SK-N-DZ (cell line): Measurements from ENCODE around the gene FCHO2.

Source experiments
- DNase-seq: peaks from one replicate; pipeline ENCODE4 v3.0.0-alpha.2; 2015; ENCODE audit warnings: low spot score

Gene FCHO2

DNA sequence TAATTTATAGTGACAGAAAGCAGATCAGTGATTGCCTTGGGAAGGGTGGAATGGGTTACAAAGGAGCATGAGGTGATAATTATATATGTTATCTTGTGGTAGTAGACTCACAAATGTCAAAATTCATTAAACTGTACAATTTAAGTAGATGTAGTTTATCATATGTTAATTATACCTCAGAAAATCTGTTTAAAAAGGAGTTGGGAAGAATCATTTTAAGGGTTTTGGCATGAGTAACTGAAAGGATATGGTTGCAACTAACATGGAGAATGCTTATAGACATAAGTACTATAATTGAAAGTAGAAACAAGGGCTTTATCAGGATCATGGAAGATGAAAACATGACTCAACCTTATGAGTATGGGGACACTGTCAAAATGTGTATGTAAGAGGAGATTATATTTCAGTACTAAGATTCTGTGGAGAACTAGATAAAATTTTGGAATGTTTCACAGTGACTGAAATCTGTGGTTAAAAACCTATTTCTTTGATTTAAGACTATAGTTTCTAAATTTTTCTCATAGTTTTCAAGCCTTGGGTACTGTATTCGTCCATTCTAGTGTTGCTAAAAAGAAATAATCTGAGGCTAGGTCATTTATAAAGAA lies 73.3 kb downstream of the FCHO2 start:
- DNase-seq, result no peak

GRCh38 chr5:73030531-73030930 lies 74.7 kb downstream of the FCHO2 start:
- no peak for DNase-seq

DNA sequence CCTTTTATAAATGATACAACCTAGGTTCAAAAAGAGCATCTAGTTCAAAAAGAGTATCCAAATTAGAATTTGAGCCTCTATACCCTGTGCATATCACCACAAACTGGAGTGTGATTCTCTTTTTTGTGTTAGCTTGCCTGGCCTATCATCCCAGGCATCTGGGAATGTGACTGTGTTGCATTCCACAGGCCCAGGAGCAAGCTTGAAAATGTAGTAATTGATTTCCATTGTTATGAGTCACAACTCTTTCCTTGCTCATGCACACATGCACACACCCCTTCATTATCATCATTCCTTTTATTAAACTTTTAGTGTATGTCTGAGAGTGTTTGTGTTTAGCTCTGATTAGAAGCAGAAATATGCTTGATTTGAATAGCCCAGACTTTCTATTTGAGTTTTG lies 75.2 kb downstream of the FCHO2 start:
- DNase-seq, result no peak

GRCh38 chr5:73031839-73032238 lies 76.0 kb downstream of the FCHO2 start:
- DNase-seq, result no peak

GRCh38 chr5:73032635-73033034 lies 76.8 kb downstream of the FCHO2 start:
- no peak for DNase-seq

DNA sequence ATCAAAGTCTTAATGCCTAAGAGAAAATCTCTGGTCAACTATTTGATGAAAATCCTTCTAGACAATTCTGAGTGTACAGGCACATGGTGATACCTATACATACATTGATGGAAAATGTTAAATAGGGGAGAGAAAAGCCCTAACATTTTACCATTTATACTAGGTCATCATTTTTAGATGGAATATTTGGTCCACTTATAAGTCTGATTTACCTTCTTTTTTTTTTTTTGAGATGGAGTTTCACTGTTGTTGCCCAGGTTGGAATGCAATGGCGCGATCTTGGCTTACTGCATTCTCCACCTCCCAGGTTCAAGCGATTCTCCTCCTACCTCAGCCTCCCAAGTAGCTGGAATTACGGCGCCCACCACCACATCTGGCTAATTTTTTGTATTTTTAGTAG lies 81.7 kb downstream of the FCHO2 start:
- DNase-seq, result no peak

DNA sequence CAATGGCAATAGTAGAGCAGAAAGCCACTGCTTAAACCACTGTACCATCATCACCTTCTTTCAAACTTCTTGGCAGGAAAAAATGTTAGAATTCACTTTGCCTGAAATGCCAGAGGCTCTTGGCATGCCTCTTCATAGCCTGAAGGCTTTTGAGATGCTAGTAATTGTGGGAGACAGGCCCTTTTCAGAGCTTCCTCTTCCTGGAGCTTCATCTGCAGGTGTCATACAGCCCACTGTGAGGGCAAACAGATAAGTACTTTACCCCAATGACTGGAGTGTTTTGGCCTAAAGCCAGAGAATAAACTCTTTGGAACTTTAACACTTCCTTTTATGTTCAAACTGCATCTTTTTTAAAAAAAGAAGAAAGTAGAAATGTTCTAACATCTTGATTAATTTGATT lies 83.2 kb downstream of the FCHO2 start:
- no peak for DNase-seq

- no peak for DNase-seq
Measured at GRCh38 chr5:73042993-73043392, 87.2 kb downstream of the FCHO2 start.

GRCh38 chr5:73044546-73044945 lies 88.7 kb downstream of the FCHO2 start:
- DNase-seq, result no peak

DNA sequence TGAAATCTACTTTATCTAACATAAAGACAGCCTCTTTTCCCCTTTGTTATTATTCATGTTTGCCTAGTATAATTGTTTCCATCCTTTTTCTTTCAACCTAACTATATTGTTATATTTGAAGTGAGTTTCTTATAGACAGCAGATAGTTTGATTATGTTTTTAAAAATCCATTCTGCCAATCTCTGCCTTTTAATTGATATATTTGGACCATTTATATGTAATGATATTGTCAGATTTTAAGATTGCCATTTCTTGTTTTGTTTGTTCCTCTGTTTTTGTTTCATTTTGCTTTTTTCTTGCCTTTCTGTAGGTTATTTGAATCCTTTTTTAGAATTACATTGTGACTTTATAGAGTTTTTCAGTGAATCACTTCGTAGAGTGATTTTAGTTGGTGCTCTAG lies 89.8 kb downstream of the FCHO2 start:
- DNase-seq, result no peak

GRCh38 chr5:73061593-73061992 lies 105.8 kb downstream of the FCHO2 start:
- DNase-seq, result no peak

DNA sequence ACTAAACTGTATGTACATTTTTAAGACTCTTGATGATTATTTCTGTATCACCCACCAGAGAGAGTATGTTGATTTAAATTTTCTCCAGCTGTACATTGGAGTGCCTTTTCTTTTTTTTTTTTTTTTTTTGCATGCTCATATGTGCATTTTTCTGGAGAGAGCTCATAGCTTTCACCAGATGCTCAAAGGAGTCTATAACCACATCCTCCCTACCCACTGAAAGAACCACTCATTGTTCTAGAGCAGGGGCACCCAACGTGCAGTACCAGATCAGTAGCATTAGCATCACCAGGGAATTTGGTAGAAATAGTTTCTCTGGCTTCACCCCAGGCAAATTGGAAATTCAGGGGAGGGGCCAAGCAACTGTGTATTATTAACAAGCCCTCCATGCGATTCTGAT lies 110.6 kb downstream of the FCHO2 start:
- DNase-seq, result no peak

DNA sequence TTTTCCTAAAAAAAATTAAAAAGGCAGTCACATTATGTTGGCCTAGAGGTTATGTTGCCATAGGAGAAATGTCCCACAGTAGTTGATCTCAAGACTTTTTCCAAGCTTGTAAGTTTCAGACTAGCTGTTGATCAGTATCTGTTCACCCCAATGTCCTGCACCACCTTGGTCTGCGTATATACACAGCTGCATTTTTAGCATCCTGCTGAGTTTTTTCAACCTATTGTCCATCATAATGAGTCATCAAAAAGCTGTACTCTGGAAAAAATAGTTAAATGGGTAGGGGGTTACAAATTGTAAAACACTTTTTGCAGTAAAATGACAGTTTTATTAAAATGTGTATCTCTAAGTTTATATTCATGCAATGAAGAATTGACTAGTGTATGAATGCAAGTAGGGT lies 111.4 kb downstream of the FCHO2 start:
- no peak for DNase-seq

- DNase-seq, result no peak
Measured at GRCh38 chr5:73081093-73081492, 125.3 kb downstream of the FCHO2 start.

GRCh38 chr5:73088026-73088425 lies 132.2 kb downstream of the FCHO2 start:
- DNase-seq, result no peak

DNA sequence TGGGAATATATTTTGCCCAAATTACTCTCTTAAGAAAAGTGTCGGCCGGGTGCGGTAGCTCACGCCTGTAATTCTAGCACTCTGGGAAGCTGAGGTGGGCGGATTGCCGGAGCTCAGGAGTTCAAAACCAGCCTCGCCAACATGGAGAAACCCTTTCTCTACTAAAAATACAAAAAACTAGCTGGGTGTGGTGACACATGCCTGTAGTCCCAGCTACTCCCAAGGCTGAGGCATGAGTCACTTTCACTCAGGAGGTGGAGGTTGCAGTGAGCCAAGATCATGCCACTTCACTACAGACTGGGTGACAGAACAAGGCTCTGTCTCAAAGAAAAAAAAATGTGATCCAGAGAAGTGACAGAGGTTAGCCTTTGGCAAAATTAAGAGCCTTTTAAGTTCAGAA lies 138.1 kb downstream of the FCHO2 start:
- no peak for DNase-seq

GRCh38 chr5:73094415-73094814 lies 138.6 kb downstream of the FCHO2 start:
- no peak for DNase-seq

GRCh38 chr5:73095564-73096238 lies 139.9 kb downstream of the FCHO2 start:
- DNase-seq, result no peak

DNA sequence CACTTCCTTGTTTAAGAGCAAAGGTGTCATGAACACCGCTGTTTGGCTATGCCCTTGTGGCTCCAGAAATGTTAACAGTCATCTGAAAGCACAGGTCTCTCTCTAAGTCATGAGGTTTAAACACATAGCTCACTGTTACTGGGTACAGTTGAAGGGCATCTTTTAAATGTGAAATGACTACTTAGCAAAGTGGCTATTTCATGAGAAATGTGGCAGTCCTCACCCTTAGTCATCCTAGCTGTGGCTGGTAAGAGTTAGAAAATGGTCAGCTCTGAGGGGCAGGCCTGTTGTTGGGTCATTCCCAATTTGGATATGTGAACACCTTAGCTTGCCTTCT lies 140.4 kb downstream of the FCHO2 start:
- no peak for DNase-seq

DNA sequence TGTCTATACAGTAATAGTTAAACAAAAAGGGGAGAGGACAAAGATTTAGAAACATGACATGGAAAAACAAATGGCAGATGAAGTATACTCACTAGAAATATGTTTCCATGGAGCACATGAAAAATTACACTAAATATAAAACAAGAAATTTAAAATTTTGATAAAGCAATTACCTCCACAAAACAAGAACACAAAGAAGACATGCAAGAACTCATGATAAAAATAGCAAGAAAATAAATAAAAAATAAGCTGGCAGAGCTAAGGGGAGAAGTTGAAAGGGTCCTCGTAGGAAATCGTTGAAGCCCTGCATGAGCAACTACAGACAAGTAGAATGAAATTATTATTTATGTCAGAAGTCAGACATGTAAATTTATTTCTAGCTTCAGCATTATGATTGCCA lies 141.9 kb downstream of the FCHO2 start:
- DNase-seq, result no peak

- DNase-seq, result no peak
Measured at GRCh38 chr5:73100109-73100508, 144.3 kb downstream of the FCHO2 start.

DNA sequence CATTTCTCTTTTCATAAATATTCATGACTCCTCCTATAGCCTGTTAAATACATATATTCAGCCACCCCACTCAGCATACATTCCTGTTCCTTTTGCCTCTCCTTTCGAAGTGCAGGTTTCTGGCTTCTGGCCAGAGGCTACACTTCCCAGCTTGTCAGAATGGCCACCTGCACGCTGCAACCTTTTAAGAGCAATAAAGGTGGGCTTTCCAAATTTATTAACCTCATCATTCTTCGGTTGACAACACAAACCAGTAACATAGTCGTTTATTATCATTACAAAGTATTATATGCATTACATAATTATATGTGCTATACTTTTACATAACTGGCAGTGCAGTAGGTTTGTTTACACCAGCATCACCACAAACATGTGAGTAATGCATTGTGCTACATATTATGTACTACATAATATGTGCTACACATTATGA lies 148.0 kb downstream of the FCHO2 start:
- no peak for DNase-seq

- no peak for DNase-seq
Measured at GRCh38 chr5:73104326-73104725, 148.5 kb downstream of the FCHO2 start.

DNA sequence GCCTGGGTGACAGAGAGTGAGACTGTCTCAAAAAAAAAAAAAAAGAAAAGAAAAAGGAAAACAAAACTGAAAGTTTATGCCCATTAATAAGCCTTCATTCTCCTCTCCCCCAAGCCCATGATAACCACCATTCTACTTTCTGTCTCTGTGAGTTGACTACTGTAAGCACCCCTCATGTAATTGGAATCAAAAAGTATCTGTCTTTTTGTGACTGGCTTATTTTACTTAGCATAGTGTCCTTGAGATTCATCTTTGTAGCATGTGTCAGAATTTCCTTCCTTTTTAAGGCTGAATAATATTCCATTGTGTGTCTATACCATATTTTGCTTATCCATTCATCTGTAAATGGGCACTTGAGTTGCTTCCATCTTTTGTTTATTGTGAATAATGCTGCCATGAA lies 150.5 kb downstream of the FCHO2 start:
- no peak for DNase-seq
